Skeletal muscle tissue (tissue), 4 donors: Measurements from ENCODE around the gene FITM1. TPM values are rescaled to one million over a fixed set of nuclear protein-coding genes. Genes with fewer than 3 reads are reported as not detected.

Experiments used
- H3K27ac ChIP-seq: one replicate; pipeline ENCODE4 v1.7.0; 2013; ENCODE audit warnings: mild to moderate bottlenecking, low read depth, low read length, inconsistent platforms
- H3K27me3 ChIP-seq, 3 donors: one replicate each; pipeline ENCODE4 v1.7.0; 2013; ENCODE audit warnings: low read length in 3 of 3; ENCODE audit not compliant: control insufficient read depth in 3 of 3, insufficient read depth in 3 of 3
- H3K36me3 ChIP-seq, 3 donors: one replicate each; pipeline ENCODE4 v1.7.0; 2013; ENCODE audit warnings: low read length in 3 of 3; ENCODE audit not compliant: control insufficient read depth in 3 of 3, insufficient read depth in 3 of 3
- H3K4me1 ChIP-seq, 3 donors: one replicate each; pipeline ENCODE4 v1.7.0; 2013; ENCODE audit warnings: low read length in 3 of 3, mild to moderate bottlenecking in 3 of 3; ENCODE audit not compliant: control insufficient read depth in 3 of 3, insufficient read depth in 3 of 3
- H3K4me3 ChIP-seq, 3 donors: one replicate each; pipeline ENCODE4 v1.7.0; 2013; ENCODE audit warnings: low read length in 3 of 3
- H3K9ac ChIP-seq, 3 donors: one replicate each; pipeline ENCODE4 v1.7.0; 2013; ENCODE audit warnings: low read length in 3 of 3, mild to moderate bottlenecking in 3 of 3, moderate library complexity in 2 of 3, low read depth in 1 of 3
- H3K9me3 ChIP-seq, 3 donors: one replicate each; pipeline ENCODE4 v1.7.0; 2013; ENCODE audit warnings: low read length in 3 of 3; ENCODE audit not compliant: control insufficient read depth in 3 of 3
- total RNA-seq: library from RNA; depleted of rRNA; stranded (reverse); fragments of >200 nt; gene quantifications from one replicate; pipeline ENCODE4 v1.2.3, GENCODE V29; 2014
- donor health status: Osteomylitis.

The FITM1 gene
- total RNA-seq, 1 donor from 2014 or later: 172 TPM

DNA sequence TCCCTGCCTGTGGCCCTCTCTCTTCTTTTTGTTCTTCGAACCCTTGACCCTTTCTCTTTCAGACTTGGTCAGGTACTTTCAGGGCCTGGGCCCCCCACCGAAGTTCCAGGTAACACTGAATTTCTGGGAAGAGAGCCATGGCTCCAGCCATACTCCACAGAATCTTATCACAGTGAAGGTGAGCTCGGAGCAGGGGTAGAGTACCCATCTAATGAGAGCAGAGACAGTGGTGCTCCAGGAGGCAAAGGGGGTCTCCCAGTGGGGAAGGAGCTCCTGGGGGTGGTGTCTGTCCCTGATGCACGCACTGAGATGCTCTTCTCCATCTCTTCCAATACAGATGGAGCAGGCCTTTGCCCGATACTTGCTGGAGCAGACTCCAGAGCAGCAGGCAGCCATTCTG, 35.3 kb downstream of the FITM1 start:
- Histone ChIP-seq H3K36me3 (peaks cover 39 to 47% (median 45%) of the 10 kb centered on the region in 3 donors), H3K4me3 (no peak overlapping the region), H3K9ac (no peak overlapping the region), H3K27ac (no peak overlapping the region), H3K9me3 (no peaks in the 10 kb centered on the region), H3K4me1 (peaks cover 19 to 26% (median 21%) of the 10 kb centered on the region in 3 donors), H3K27me3 (peaks cover 0 to 7% (median 4%) of the 10 kb centered on the region in 3 donors)

DNA sequence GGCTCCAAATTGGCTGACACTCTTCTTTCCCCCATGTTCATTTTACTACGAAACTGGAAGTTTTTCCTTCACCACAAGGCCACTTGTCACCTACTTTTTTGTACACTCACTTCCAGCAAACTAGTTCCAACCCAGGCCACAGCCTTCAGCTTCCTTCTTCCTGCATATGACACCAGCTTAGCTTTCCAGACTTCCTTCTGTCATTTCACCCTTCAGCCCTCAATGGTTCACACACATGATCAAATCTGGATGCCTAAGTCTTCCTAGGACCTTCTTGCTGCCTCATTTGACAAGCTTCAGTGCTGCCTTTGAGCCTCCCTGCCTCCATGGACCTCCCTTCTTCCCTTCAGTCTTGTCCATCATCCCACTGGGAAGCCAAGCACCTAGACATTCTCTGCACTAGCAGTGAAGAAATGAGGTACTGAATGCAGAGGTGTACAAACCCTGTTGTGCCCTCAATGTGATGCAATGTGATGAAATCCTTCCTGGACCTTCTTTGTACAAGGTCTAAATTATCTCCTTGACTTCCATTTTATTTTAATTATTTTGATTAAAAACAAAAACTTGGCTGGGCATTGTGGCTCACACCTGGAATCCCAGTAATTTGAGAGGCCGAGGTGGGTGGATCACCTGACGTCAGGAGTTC, 37.1 kb downstream of the FITM1 start:
- H3K4me1 ChIP-seq: peaks cover 13 to 17% (median 15%) of the 10 kb centered on the region in 3 donors
- no peak overlapping the region for H3K4me3 ChIP-seq
- no peak overlapping the region for H3K9ac ChIP-seq
- H3K36me3 ChIP-seq: peaks cover 39 to 47% (median 45%) of the 10 kb centered on the region in 3 donors
- H3K27ac ChIP-seq: no peak overlapping the region
- H3K27me3 ChIP-seq: peaks cover 0 to 22% (median 19%) of the 10 kb centered on the region in 3 donors
- no peaks in the 10 kb centered on the region for H3K9me3 ChIP-seq

- no peak within 1 kb of the TSS for H3K27ac ChIP-seq
- H3K9ac ChIP-seq: no peak within 1 kb of the TSS
- H3K27me3 ChIP-seq: peaks cover 0 to 31% (median 27%) of the 10 kb centered on the region in 3 donors
- H3K9me3 ChIP-seq: no peaks in the 10 kb centered on the region
- peak within 1 kb of the TSS; percentile 1 to 60 (median 54) for H3K4me3 ChIP-seq
- H3K36me3 ChIP-seq: peaks cover 6 to 13% (median 10%) of the 10 kb centered on the region in 3 donors
- H3K4me1 ChIP-seq: peaks cover 9 to 14% (median 12%) of the 10 kb centered on the region in 3 donors
These were observed 41.2 kb downstream of the FITM1 start, which contains the start of gene REC8 for GRCh38 chr14:24171422-24172260. Gene REC8 (plus strand): TSS chr14:24172080. CDS start chr14:24172553, 473 bp downstream.

DNA sequence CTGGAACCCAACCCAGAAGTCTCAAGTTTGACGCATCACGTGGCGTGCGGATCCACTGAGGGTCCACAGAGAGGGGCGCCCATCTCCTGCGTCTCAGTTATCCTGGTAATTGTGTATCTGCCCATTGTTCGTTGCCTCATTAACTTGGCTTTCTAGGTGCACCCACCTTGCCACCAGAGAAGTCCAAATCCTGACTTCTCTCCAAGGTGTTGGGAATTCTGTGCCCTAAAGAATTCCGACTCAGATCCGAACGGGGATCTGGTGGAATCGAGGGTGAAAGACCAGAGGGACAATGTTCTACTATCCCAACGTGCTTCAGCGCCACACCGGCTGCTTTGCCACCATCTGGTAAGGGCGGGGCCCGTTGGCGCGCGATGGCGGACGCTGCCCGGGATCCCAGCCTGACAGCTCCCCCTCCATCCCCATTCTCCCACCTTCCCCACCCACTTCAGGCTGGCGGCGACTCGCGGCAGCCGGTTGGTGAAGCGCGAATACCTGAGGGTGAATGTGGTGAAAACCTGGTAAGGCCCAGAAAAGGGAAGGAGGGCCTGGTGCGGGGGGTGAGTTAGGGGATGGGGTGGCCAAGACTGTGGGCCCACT, 41.9 kb downstream of the FITM1 start:
- Histone ChIP-seq H3K27ac (no peak overlapping the region), H3K27me3 (peaks cover 0 to 31% (median 27%) of the 10 kb centered on the region in 3 donors), H3K4me1 (peaks cover 9 to 14% (median 12%) of the 10 kb centered on the region in 3 donors), H3K9ac (no peak overlapping the region), H3K4me3 (peak overlapping the region in 2 of 3 donors; percentile 1 to 54), H3K9me3 (no peaks in the 10 kb centered on the region), H3K36me3 (peaks cover 7 to 9% (median 8%) of the 10 kb centered on the region in 3 donors)

GRCh38 chr14:24172871-24173281, 42.4 kb downstream of the FITM1 start:
- H3K27me3 ChIP-seq: peaks cover 0 to 31% (median 27%) of the 10 kb centered on the region in 3 donors
- H3K4me3 ChIP-seq: no peak overlapping the region
- H3K4me1 ChIP-seq: peaks cover 9 to 14% (median 12%) of the 10 kb centered on the region in 3 donors
- H3K36me3 ChIP-seq: peaks cover 3 to 6% (median 4%) of the 10 kb centered on the region in 3 donors
- no peak overlapping the region for H3K27ac ChIP-seq
- no peaks in the 10 kb centered on the region for H3K9me3 ChIP-seq
- no peak overlapping the region for H3K9ac ChIP-seq

- H3K4me3 ChIP-seq: no peak overlapping the region
- H3K9ac ChIP-seq: no peak overlapping the region
- peaks cover 28 to 33% (median 31%) of the 10 kb centered on the region in 3 donors for H3K36me3 ChIP-seq
- no peaks in the 10 kb centered on the region for H3K9me3 ChIP-seq
- H3K27ac ChIP-seq: no peak overlapping the region
- H3K27me3 ChIP-seq: peaks cover 0 to 18% (median 17%) of the 10 kb centered on the region in 3 donors
- peaks cover 27 to 32% (median 28%) of the 10 kb centered on the region in 3 donors for H3K4me1 ChIP-seq
These were observed 46.1 kb downstream of the FITM1 start for GRCh38 chr14:24176599-24176998.

DNA sequence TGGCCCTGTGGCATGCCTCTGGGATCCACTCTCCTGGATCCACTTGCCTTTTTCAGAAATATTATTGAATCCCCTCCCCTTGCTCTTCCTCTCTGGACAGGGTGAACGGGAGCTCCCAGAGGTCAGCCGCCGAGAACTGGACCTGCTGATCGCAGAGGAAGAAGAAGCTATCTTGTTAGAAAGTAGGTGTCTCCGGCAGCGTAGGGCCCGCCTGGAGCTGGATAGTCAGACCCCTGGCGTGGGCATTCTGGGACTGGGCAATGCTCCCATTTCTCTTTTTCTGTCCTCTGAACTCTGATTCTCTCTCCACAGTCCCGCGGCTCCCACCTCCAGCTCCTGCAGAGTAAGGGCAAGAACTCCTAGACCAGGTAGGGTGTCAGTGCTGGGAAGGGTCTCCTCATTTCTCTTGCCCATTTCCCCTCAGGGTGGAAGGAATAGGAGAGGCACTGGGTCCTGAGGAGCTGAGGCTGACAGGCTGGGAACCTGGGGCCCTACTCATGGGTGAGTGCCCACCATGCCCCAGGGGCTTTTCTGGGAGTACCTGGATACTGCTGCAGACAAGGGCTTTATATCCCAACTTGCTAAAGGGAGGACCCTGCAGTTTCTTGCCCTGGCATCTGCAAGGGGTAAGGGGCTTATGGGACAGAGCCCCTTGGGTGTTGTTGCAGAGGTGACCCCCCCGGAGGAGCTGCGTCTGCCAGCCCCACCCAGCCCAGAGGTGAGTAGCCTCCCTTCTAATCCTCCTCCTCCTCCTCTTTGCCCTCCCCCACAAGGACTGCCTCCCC, 46.8 kb downstream of the FITM1 start:
- H3K9ac ChIP-seq: no peak overlapping the region
- no peak overlapping the region for H3K27ac ChIP-seq
- H3K27me3 ChIP-seq: peaks cover 0 to 12% (median 12%) of the 10 kb centered on the region in 3 donors
- peaks cover 22 to 26% (median 24%) of the 10 kb centered on the region in 3 donors for H3K4me1 ChIP-seq
- no peak overlapping the region for H3K4me3 ChIP-seq
- H3K9me3 ChIP-seq: no peaks in the 10 kb centered on the region
- H3K36me3 ChIP-seq: peaks cover 33 to 40% (median 38%) of the 10 kb centered on the region in 3 donors

GRCh38 chr14:24177891-24178290, 47.4 kb downstream of the FITM1 start:
- Histone ChIP-seq H3K9me3 (no peaks in the 10 kb centered on the region), H3K36me3 (peaks cover 40 to 44% (median 42%) of the 10 kb centered on the region in 3 donors), H3K4me3 (no peak overlapping the region), H3K27ac (no peak overlapping the region), H3K27me3 (peaks cover 0 to 6% (median 6%) of the 10 kb centered on the region in 3 donors), H3K4me1 (peaks cover 19 to 23% (median 22%) of the 10 kb centered on the region in 3 donors), H3K9ac (no peak overlapping the region)
